Neural progenitor cell (in vitro differentiated cells): ENCODE data around the gene PRDM16.

Experiments
- EZH2 ChIP-seq: fragments of 200-600 bp; sonication (generic); IDR thresholded peaks from 2 replicates; pipeline ENCODE4 v1.6.1; 2017; ENCODE audit warnings: antibody characterized with exemption, mild to moderate bottlenecking, moderate library complexity
- TF ChIP-seq, protein P1 (sequence below): fragments of 200-600 bp; sonication (generic); IDR thresholded peaks from 2 replicates; pipeline ENCODE4 v1.5.1; 2017; ENCODE audit warnings: antibody characterized with exemption, mild to moderate bottlenecking

DNA sequence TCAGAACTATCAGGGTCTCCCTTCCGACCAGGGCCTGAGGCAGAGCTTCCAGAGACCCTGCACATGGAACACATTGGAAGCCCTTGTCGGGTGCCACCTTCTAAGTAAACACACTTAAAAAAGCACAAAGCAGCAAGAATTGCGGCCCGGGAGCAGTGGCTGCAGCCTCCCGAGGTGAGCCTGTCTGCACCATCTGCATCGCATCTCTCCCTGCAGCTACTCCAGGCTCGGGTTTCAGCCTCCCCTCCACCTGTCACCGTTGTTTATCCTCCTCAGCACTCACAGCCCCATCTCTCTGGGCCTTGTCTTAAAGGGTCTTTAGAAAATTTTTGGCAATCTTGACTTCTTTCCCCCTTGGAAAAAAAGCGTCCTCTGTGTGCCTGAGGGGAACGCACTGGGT is 290.3 kb downstream of the PRDM16 start:
- TF ChIP-seq, protein P1, sequence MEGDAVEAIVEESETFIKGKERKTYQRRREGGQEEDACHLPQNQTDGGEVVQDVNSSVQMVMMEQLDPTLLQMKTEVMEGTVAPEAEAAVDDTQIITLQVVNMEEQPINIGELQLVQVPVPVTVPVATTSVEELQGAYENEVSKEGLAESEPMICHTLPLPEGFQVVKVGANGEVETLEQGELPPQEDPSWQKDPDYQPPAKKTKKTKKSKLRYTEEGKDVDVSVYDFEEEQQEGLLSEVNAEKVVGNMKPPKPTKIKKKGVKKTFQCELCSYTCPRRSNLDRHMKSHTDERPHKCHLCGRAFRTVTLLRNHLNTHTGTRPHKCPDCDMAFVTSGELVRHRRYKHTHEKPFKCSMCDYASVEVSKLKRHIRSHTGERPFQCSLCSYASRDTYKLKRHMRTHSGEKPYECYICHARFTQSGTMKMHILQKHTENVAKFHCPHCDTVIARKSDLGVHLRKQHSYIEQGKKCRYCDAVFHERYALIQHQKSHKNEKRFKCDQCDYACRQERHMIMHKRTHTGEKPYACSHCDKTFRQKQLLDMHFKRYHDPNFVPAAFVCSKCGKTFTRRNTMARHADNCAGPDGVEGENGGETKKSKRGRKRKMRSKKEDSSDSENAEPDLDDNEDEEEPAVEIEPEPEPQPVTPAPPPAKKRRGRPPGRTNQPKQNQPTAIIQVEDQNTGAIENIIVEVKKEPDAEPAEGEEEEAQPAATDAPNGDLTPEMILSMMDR: no peak
- no peak for TF ChIP-seq EZH2
